IMR-90 (cell line): ENCODE results near the gene IQCM. TPM values are rescaled to one million over a fixed set of nuclear protein-coding genes. Genes with fewer than 3 reads are reported as not detected.
A peak's percentile ranks its signal among the peaks of the same experiment; 100 is the strongest.

Experiments used
- ATAC-seq: fragments of 200-7000 bp; cut with Tn5 transposase; 2 replicates; pipeline ENCODE4 v1.9.1; 2020; ENCODE audit warnings: low read depth, mild to moderate bottlenecking, moderate library complexity
- BruUV-seq: library from RNA; stranded (reverse); fragments of 400-500 nt; replicated peaks from 2 replicates; lab custom pipeline; 2021; lab: Mats Ljungman, UMichigan
- CTCF ChIA-PET: fragments of 300-600 bp; formaldehyde crosslinking; extraction: SDS; loops from one replicate; lab custom pipeline; 2021; ENCODE audit warnings: antibody characterized with exemption; lab: Yijun Ruan, JAX
- POLR2A ChIA-PET: fragments of 300-600 bp; sonication (Branson Sonifier 250); formaldehyde crosslinking; loops from one replicate; lab custom pipeline; 2022; ENCODE audit warnings: antibody characterized with exemption; ENCODE audit not compliant: unreplicated experiment; lab: Charles Lee
- DNase-seq: peaks from one replicate; pipeline ENCODE4 v3.0.0; 2013
- H2AFZ ChIP-seq: replicated peaks from 2 replicates; pipeline ENCODE3; 2013; ENCODE audit warnings: low read length, mild to moderate bottlenecking; ENCODE audit not compliant: poor library complexity
- H2AK5ac ChIP-seq: 2 replicates; pipeline ENCODE4 v1.6.1; 2013; ENCODE audit warnings: low read depth, low read length, inconsistent platforms
- H2AK9ac ChIP-seq: replicated peaks from 2 replicates; pipeline ENCODE3; 2013; ENCODE audit warnings: mild to moderate bottlenecking, low read depth, low read length, moderate library complexity; ENCODE audit not compliant: poor library complexity
- H2BK120ac ChIP-seq: 2 replicates; pipeline ENCODE4 v1.6.1; 2013; ENCODE audit warnings: low read depth, low read length, inconsistent platforms
- H2BK15ac ChIP-seq: 3 replicates; pipeline ENCODE4 v1.6.1; 2013; ENCODE audit warnings: low read depth, low read length, inconsistent platforms
- H2BK20ac ChIP-seq: 2 replicates; pipeline ENCODE4 v1.6.1; 2013; ENCODE audit warnings: low read depth, mild to moderate bottlenecking, inconsistent platforms, low read length, moderate library complexity
- H2BK5ac ChIP-seq: 2 replicates; pipeline ENCODE4 v1.6.1; 2013; ENCODE audit warnings: mild to moderate bottlenecking, low read depth, low read length, inconsistent platforms; ENCODE audit not compliant: poor library complexity, severe bottlenecking
- H3K14ac ChIP-seq: replicated peaks from 2 replicates; pipeline ENCODE4 v1.6.1; 2013; ENCODE audit warnings: low read depth, low read length, inconsistent platforms
- H3K18ac ChIP-seq: 2 replicates; pipeline ENCODE4 v1.6.1; 2013; ENCODE audit warnings: low read depth, low read length, control low read depth
- H3K23ac ChIP-seq: 2 replicates; pipeline ENCODE4 v1.6.1; 2013; ENCODE audit warnings: low read depth, low read length, inconsistent platforms
- H3K27ac ChIP-seq: 2 replicates; pipeline ENCODE4 v1.5.1; 2013; ENCODE audit warnings: mild to moderate bottlenecking, control low read depth, low read length; ENCODE audit not compliant: insufficient read depth
- H3K27me3 ChIP-seq: 2 replicates; pipeline ENCODE4 v1.6.1; 2013; ENCODE audit warnings: low read length; ENCODE audit not compliant: control insufficient read depth, insufficient read depth
- H3K36me3 ChIP-seq: 2 replicates; pipeline ENCODE4 v1.6.1; 2013; ENCODE audit warnings: low read length, mixed read lengths; ENCODE audit not compliant: control insufficient read depth, insufficient read depth
- H3K4ac ChIP-seq: 2 replicates; pipeline ENCODE4 v1.6.1; 2013; ENCODE audit warnings: low read depth, low read length, inconsistent platforms
- H3K4me1 ChIP-seq: 2 replicates; pipeline ENCODE4 v1.6.1; 2013; ENCODE audit warnings: low read length, mixed read lengths; ENCODE audit not compliant: control insufficient read depth, insufficient read depth
- H3K4me2 ChIP-seq: 2 replicates; pipeline ENCODE4 v1.6.1; 2013; ENCODE audit warnings: low read depth, mild to moderate bottlenecking, control low read depth, low read length, moderate library complexity
- H3K4me3 ChIP-seq: 2 replicates; pipeline ENCODE4 v1.5.1; 2013; ENCODE audit warnings: low read depth, mild to moderate bottlenecking, control low read depth, low read length, moderate library complexity; ENCODE audit not compliant: insufficient read depth
- H3K56ac ChIP-seq: 2 replicates; pipeline ENCODE4 v1.6.1; 2013; ENCODE audit warnings: low read length, inconsistent platforms; ENCODE audit not compliant: insufficient read depth; ENCODE audit errors: extremely low read depth
- H3K79me1 ChIP-seq, 2 experiments: 2 replicates each; pipeline ENCODE4 v1.6.1; 2013; ENCODE audit warnings: low read length in 2 of 2, inconsistent platforms in 1 of 2, low read depth in 1 of 2
- H3K9ac ChIP-seq: 2 replicates; pipeline ENCODE4 v1.6.1; 2013; ENCODE audit warnings: low read depth, low read length, control low read depth
- H3K9me1 ChIP-seq: 2 replicates; pipeline ENCODE4 v1.6.1; 2013; ENCODE audit warnings: low read length, inconsistent platforms; ENCODE audit not compliant: insufficient read depth
- H3K9me3 ChIP-seq: 2 replicates; pipeline ENCODE4 v1.6.1; 2013; ENCODE audit warnings: low read length; ENCODE audit not compliant: control insufficient read depth, insufficient read depth
- H4K20me1 ChIP-seq: 2 replicates; pipeline ENCODE4 v1.6.1; 2013; ENCODE audit warnings: low read length, inconsistent platforms; ENCODE audit not compliant: insufficient read depth
- H4K5ac ChIP-seq: 2 replicates; pipeline ENCODE4 v1.6.1; 2013; ENCODE audit warnings: mild to moderate bottlenecking, low read depth, low read length, control low read depth
- H4K8ac ChIP-seq, 2 experiments: 2 replicates each; pipeline ENCODE4 v1.6.1; 2013; ENCODE audit warnings: low read depth in 2 of 2, low read length in 2 of 2, control low read depth in 1 of 2, inconsistent platforms in 1 of 2
- H4K91ac ChIP-seq: 2 replicates; pipeline ENCODE4 v1.6.1; 2013; ENCODE audit warnings: low read depth, low read length, inconsistent platforms; ENCODE audit not compliant: insufficient read depth
- BHLHE40 ChIP-seq: fragments of 150-350 bp; IDR thresholded peaks from 2 replicates; pipeline ENCODE4 v1.6.1; 2016; ENCODE audit warnings: mild to moderate bottlenecking, low read depth, low read length
- CEBPB ChIP-seq: IDR thresholded peaks from 2 replicates; pipeline ENCODE4 v1.6.1; 2012; ENCODE audit warnings: low read depth, low read length, improper control_type of control experiment
- WGBS, 2 experiments: methylation state at CpG; one replicate each; pipeline versions ENCODE4 v1.1.5 to v1.1.7; 2013; ENCODE audit warnings: missing lambda C conversion rate in 2 of 2; ENCODE audit not compliant: insufficient read length in 1 of 2; ENCODE audit errors: extremely low coverage in 2 of 2; 5-methylcytosine and 5-hydroxymethylcytosine counted together
- dilution Hi-C: fragments of 300-500 bp; cut with HindIII; formaldehyde crosslinking; loops from one replicate; pipeline ENCODE4 v1.14.3; 2018; ENCODE audit warnings: low sequenced_read_pairs; ENCODE audit not compliant: unreplicated experiment
- in situ Hi-C: fragments of 300-500 bp; cut with MboI; formaldehyde crosslinking; loops from 3 replicates; pipeline ENCODE4 v1.14.3; 2019; ENCODE audit warnings: low sequenced_read_pairs, inconsistent platforms, mixed read lengths
- intact Hi-C: fragments of 100-400 bp; cut with micrococcal nuclease; formaldehyde crosslinking; loops from 2 replicates; pipeline ENCODE4 v1.10.0; 2022
- polyA plus RNA-seq, 3 experiments: library from polyadenylated mRNA; depleted of rRNA; stranded (reverse); fragments of >200 nt; gene quantifications; 2 replicates each; pipeline ENCODE4 v1.2.3, GENCODE V29; 2012; ENCODE audit warnings: low replicate concordance in 1 of 3
- total RNA-seq: library from RNA; depleted of rRNA; stranded (reverse); fragments of >200 nt; gene quantifications from 2 replicates; pipeline ENCODE4 v1.2.3, GENCODE V29; 2012

IQCM gene
- total and polyA plus RNA-seq, 2 of the 4 experiments (the other 2 are of a cell fraction): not detected

- H3K9me1 ChIP-seq: no peaks in the 10 kb centered on the region
- no peak overlapping the region for H3K4ac ChIP-seq
- H3K9me3 ChIP-seq: no peaks in the 10 kb centered on the region
- in situ Hi-C loops (no loop called here), intact Hi-C loops (no loop called here), dilution Hi-C loops (no loop called here)
- no peaks in the 10 kb centered on the region for H3K27me3 ChIP-seq
- ATAC-seq: no peak
- no peaks in the 10 kb centered on the region for H3K4me1 ChIP-seq
- no peak overlapping the region for H2BK15ac ChIP-seq
- no peak overlapping the region for H4K5ac ChIP-seq
- H2BK120ac ChIP-seq: no peak overlapping the region
- no peak overlapping the region for H4K91ac ChIP-seq
- no TSS peak for BruUV-seq
- no peak overlapping the region for H3K23ac ChIP-seq
- no peak overlapping the region for H3K4me3 ChIP-seq
- peak; percentile 14 for DNase-seq
- no peaks in the 10 kb centered on the region for H3K36me3 ChIP-seq
- H2BK5ac ChIP-seq: no peak overlapping the region
- H3K9ac ChIP-seq: no peak overlapping the region
- no peak overlapping the region for H2AK9ac ChIP-seq
- no peaks in the 10 kb centered on the region for H4K20me1 ChIP-seq
- TF ChIP-seq BHLHE40 (no peak), CEBPB (peak; percentile 86)
- no peak overlapping the region for H2BK20ac ChIP-seq
- H3K79me1 ChIP-seq: no peaks in the 10 kb centered on the region
- no peak overlapping the region for H3K56ac ChIP-seq
- WGBS, 2 experiments: no CpG with 5 or more reads among the region's 3 CpGs
- H2AK5ac ChIP-seq: no peak overlapping the region
- no peak overlapping the region for H3K27ac ChIP-seq
- H3K18ac ChIP-seq: no peak overlapping the region
- no peak overlapping the region for H2AFZ ChIP-seq
- H4K8ac ChIP-seq: no peak overlapping the region
- no peak overlapping the region for H3K14ac ChIP-seq
- ChIA-PET POLR2A (no interaction called here), CTCF (interaction anchor here (0.6 to 0.7 kb wide), 2 partner anchors 73 to 314 kb away, joined by 5 to 7 read pairs; no protein-coding TSS in a partner anchor)
- no peak overlapping the region for H3K4me2 ChIP-seq
Measured at GRCh38 chr4:149735796-149736195, 79.8 kb downstream of the IQCM start.
